Ascending aorta (tissue), 2 donors: ENCODE data around the gene MED1. TPM values are rescaled to one million over a fixed set of nuclear protein-coding genes. Genes with fewer than 3 reads are reported as not detected.
A peak's percentile ranks its signal among the peaks of the same experiment; 100 is the strongest.

Experiments
- DNase-seq, 2 donors: peaks; one replicate each; pipeline ENCODE4 v3.0.0-alpha.2; 2019; ENCODE audit warnings: low spot score in 2 of 2
- H3K27ac ChIP-seq, 2 donors: fragments of 200-600 bp; sonication (generic); one replicate each; pipeline ENCODE4 v1.5.1; 2016 to 2017; ENCODE audit warnings: mild to moderate bottlenecking in 1 of 2
- H3K27me3 ChIP-seq: fragments of 200-600 bp; sonication (generic); one replicate; pipeline ENCODE4 v1.5.1; 2017
- H3K36me3 ChIP-seq, 2 donors: fragments of 200-600 bp; sonication (generic); one replicate each; pipeline ENCODE4 v1.5.1; 2016
- H3K4me1 ChIP-seq, 2 donors: fragments of 200-600 bp; sonication (generic); one replicate each; pipeline ENCODE4 v1.5.1; 2016 to 2017; ENCODE audit warnings: mild to moderate bottlenecking in 1 of 2
- H3K4me3 ChIP-seq, 2 donors: fragments of 200-600 bp; sonication (generic); one replicate each; pipeline ENCODE4 v1.5.1; 2016 to 2017; ENCODE audit warnings: mild to moderate bottlenecking in 1 of 2
- H3K9me3 ChIP-seq, 2 donors: fragments of 200-600 bp; sonication (generic); one replicate each; pipeline ENCODE4 v1.5.1; 2016
- intact Hi-C: fragments of 100-400 bp; cut with DNase I; formaldehyde crosslinking; loops from one replicate; pipeline ENCODE4 v1.15.1; 2023
- total RNA-seq: library from RNA; depleted of rRNA; stranded (reverse); fragments of >200 nt; gene quantifications from one replicate; pipeline ENCODE4 v1.1.0, GENCODE V29; 2016
- TF ChIP-seq, protein P1 (sequence below), 3 experiments: fragments of 200-600 bp in 2 of 3; fragments of 450-650 bp in 1 of 3; sonication (generic) in 2 of 3; IDR thresholded peaks; one replicate each; pipeline ENCODE4 v1.5.1; 2016 to 2019; ENCODE audit warnings: antibody characterized with exemption in 3 of 3, mild to moderate bottlenecking in 1 of 3, moderate library complexity in 1 of 3

The MED1 gene
- total RNA-seq, 1 donor from 2014 or later: 11.8 TPM

DNA sequence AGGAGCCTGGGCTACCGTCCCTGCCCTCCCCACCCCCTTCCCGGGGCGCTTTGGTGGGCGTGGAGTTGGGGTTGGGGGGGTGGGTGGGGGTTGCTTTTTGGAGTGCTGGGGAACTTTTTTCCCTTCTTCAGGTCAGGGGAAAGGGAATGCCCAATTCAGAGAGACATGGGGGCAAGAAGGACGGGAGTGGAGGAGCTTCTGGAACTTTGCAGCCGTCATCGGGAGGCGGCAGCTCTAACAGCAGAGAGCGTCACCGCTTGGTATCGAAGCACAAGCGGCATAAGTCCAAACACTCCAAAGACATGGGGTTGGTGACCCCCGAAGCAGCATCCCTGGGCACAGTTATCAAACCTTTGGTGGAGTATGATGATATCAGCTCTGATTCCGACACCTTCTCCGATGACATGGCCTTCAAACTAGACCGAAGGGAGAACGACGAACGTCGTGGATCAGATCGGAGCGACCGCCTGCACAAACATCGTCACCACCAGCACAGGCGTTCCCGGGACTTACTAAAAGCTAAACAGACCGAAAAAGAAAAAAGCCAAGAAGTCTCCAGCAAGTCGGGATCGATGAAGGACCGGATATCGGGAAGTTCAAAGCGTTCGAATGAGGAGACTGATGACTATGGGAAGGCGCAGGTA lies 11.0 kb upstream of the MED1 start:
- peaks cover 7 to 26% of the 10 kb centered on the region in 2 donors for H3K4me1 ChIP-seq
- DNase-seq: peak in 1 of 2 donors; percentile 68
- TF ChIP-seq, protein P1, sequence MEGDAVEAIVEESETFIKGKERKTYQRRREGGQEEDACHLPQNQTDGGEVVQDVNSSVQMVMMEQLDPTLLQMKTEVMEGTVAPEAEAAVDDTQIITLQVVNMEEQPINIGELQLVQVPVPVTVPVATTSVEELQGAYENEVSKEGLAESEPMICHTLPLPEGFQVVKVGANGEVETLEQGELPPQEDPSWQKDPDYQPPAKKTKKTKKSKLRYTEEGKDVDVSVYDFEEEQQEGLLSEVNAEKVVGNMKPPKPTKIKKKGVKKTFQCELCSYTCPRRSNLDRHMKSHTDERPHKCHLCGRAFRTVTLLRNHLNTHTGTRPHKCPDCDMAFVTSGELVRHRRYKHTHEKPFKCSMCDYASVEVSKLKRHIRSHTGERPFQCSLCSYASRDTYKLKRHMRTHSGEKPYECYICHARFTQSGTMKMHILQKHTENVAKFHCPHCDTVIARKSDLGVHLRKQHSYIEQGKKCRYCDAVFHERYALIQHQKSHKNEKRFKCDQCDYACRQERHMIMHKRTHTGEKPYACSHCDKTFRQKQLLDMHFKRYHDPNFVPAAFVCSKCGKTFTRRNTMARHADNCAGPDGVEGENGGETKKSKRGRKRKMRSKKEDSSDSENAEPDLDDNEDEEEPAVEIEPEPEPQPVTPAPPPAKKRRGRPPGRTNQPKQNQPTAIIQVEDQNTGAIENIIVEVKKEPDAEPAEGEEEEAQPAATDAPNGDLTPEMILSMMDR (IDR thresholded peaks at IDR 0.05): no peak
- intact Hi-C loops: loop anchor here (1.0 to 5.0 kb wide), 4 partner anchors 11 to 290 kb away; partner anchors contain the start of genes CACNB1, FBXL20 and MED1
- peak overlapping the region; percentile 96 for H3K27ac ChIP-seq
- no peaks in the 10 kb centered on the region for H3K9me3 ChIP-seq
- H3K4me3 ChIP-seq: peak overlapping the region; percentile 68 to 81
- no peaks in the 10 kb centered on the region for H3K36me3 ChIP-seq
- no peaks in the 10 kb centered on the region for H3K27me3 ChIP-seq

DNA sequence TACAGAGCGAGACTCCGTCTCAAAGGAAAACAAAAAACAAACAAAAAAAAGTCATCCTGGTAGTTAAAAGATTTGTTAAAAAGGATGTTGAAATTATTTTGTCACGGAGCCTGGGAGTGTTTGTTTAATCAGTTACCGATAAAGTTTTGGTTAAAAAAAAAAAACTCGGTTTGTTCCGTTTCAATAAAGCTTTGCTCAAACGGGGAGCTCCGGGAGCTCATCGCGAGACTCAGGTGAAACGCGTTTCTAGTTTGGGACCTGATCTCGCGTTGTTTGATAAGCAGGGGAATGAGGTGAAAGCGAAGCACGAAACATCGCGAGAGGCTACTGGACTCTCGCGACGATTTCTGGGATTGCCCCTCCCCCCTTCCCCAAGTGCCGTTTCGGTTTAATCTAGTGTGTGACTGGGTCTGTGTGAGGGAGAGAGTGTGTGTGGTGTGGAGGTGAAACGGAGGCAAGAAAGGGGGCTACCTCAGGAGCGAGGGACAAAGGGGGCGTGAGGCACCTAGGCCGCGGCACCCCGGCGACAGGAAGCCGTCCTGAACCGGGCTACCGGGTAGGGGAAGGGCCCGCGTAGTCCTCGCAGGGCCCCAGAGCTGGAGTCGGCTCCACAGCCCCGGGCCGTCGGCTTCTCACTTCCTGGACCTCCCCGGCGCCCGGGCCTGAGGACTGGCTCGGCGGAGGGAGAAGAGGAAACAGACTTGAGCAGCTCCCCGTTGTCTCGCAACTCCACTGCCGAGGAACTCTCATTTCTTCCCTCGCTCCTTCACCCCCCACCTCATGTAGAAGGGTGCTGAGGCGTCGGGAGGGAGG lies 10.3 kb upstream of the MED1 start, which contains the start of gene CDK12:
Gene CDK12 (plus strand): TSS at position 374 of the 813 bp plus-strand sequence. CDS start 586 bp downstream, outside the sequence.
- peak within 1 kb of the TSS; percentile 96 for H3K27ac ChIP-seq
- peak; percentile 93 to 98 for DNase-seq
- no peaks in the 10 kb centered on the region for H3K27me3 ChIP-seq
- H3K4me1 ChIP-seq: peaks cover 7 to 26% of the 10 kb centered on the region in 2 donors
- TF ChIP-seq, protein P1 (IDR thresholded peaks at IDR 0.05): no peak
- peak within 1 kb of the TSS; percentile 68 to 81 for H3K4me3 ChIP-seq
- no peaks in the 10 kb centered on the region for H3K36me3 ChIP-seq
- no peaks in the 10 kb centered on the region for H3K9me3 ChIP-seq
- intact Hi-C loops: loop anchor here (1.0 to 5.0 kb wide), 4 partner anchors 10 to 291 kb away; partner anchors contain the start of genes CACNB1, FBXL20 and MED1

DNA sequence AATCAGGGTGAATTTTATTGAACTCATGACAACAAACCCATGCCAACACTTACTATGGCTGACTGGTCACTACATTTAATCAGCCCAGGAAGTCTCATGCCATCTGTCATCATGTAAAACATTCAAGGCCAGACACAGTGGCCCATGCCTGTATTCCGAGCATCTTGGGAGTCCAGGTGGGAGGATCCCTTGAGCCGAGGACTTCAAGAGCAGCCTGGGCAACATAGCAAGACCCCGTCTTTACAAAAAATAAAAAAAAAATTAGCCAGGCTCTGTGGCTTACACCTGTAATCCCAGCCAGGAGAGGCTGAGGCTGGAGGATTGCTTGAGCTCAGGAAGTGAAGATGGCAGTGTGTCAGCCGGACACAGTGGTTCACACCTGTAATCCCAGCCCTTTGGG lies 4.9 kb upstream of the MED1 start:
- Histone ChIP-seq H3K36me3 (no peaks in the 10 kb centered on the region), H3K4me3 (no peak overlapping the region), H3K27me3 (no peaks in the 10 kb centered on the region), H3K9me3 (no peaks in the 10 kb centered on the region), H3K4me1 (peaks cover 0 to 2% of the 10 kb centered on the region in 2 donors), H3K27ac (no peak overlapping the region)
- intact Hi-C loops: no loop called here
- peak in 1 of 2 donors; percentile 44 for DNase-seq
- TF ChIP-seq, protein P1 (IDR thresholded peaks at IDR 0.05): no peak

DNA sequence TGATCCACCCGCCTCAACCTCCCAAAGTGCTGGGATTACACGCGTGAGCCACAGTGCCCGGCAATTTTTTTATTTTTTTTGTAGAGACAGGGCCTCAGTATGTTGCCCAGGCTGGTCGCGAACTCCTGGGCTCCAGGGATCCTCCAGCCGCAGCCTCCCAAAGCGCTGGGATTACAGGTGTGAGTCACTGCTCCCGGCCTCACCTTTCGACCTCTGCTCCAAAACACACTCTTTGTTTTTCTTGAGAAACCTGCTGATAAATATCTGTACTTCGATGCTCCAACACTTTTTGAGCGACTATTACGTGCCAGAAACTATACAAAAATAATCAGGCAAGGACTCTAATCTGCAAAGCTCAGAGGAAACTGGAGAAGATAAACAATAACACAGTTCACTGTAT lies 1.0 kb downstream of the MED1 start:
- intact Hi-C loops: loop anchor here (2.0 kb wide), 1 partner anchor 47 kb away; no protein-coding TSS in a partner anchor
- no peaks in the 10 kb centered on the region for H3K9me3 ChIP-seq
- H3K36me3 ChIP-seq: peaks cover 21 to 31% of the 10 kb centered on the region in 2 donors
- H3K27me3 ChIP-seq: no peaks in the 10 kb centered on the region
- TF ChIP-seq, protein P1 (IDR thresholded peaks at IDR 0.05): no peak
- H3K27ac ChIP-seq: no peak overlapping the region
- DNase-seq: peak in 1 of 2 donors; percentile 41
- peak overlapping the region; percentile 51 to 93 for H3K4me3 ChIP-seq
- peaks cover 0 to 2% of the 10 kb centered on the region in 2 donors for H3K4me1 ChIP-seq

DNA sequence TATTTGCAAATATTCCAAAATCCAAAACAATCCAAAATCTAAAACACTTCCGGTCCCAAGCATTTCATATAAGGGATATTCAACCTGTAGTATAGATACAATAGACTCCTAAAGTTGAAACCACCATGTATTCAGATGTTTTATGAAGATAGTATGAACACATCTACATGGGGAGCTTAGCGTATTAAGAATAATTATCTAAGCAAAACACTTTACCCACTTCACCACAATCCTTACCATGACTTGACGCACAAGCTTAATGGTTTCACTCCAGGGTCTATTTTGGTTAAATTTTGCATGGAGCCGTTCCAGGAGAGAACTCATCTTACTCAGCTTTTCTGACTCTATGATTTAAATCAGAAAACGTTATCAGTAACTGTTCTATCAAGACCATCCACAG lies 3.5 kb downstream of the MED1 start:
- Histone ChIP-seq H3K4me1 (peaks cover 0 to 2% of the 10 kb centered on the region in 2 donors), H3K9me3 (no peaks in the 10 kb centered on the region), H3K4me3 (no peak overlapping the region), H3K27me3 (no peaks in the 10 kb centered on the region), H3K27ac (no peak overlapping the region), H3K36me3 (peaks cover 40 to 52% of the 10 kb centered on the region in 2 donors)
- intact Hi-C loops: no loop called here
- no peak for DNase-seq
- TF ChIP-seq, protein P1 (IDR thresholded peaks at IDR 0.05): no peak
